CD4-positive, alpha-beta T cell (primary cell): Measurements from ENCODE around the gene ABLIM1. TPM values are rescaled to one million over a fixed set of nuclear protein-coding genes. Genes with fewer than 3 reads are reported as not detected.

ENCODE experiments used
- ATAC-seq: fragments of 200-7000 bp; cut with Tn5 transposase; one replicate; pipeline ENCODE4 v1.10.0; 2022; ENCODE audit warnings: mild to moderate bottlenecking; ENCODE audit not compliant: poor library complexity
- CTCF ChIA-PET: fragments of 350-600 bp; sonication (Branson Sonifier 250); formaldehyde crosslinking; loops from one replicate; lab custom pipeline; 2021; ENCODE audit warnings: antibody characterized with exemption, inconsistent platforms; lab: Charles Lee
- POLR2A ChIA-PET: fragments of 350-600 bp; sonication (Branson Sonifier 250); formaldehyde crosslinking; loops from one replicate; lab custom pipeline; 2021; ENCODE audit warnings: antibody characterized with exemption, inconsistent platforms; lab: Charles Lee
- DNase-seq, 14 experiments: peaks; one replicate each; pipeline ENCODE4 v3.0.0-alpha.2; 2013 to 2020; ENCODE audit warnings: mixed read lengths in 2 of 14
- H3K27ac ChIP-seq, 2 donors: one replicate each; pipeline versions ENCODE4 v1.5.1 to v1.7.0; 2013; ENCODE audit warnings: low read length in 2 of 2, low read depth in 1 of 2, mild to moderate bottlenecking in 1 of 2
- H3K27me3 ChIP-seq, 2 experiments: 1 replicate in 1 of 2; 2 replicates in 1 of 2; pipeline versions ENCODE4 v1.6.1 to v1.7.0; 2013; ENCODE audit warnings: low read length in 2 of 2, control low read depth in 1 of 2, mild to moderate bottlenecking in 1 of 2, moderate library complexity in 1 of 2; ENCODE audit not compliant: insufficient read depth in 2 of 2, control insufficient read depth in 1 of 2
- H3K36me3 ChIP-seq: one replicate; pipeline ENCODE4 v1.6.1; 2013; ENCODE audit warnings: low read length, control low read depth; ENCODE audit not compliant: insufficient read depth
- H3K4me1 ChIP-seq: one replicate; pipeline ENCODE4 v1.6.1; 2013; ENCODE audit warnings: low read length, control low read depth; ENCODE audit not compliant: insufficient read depth
- H3K4me3 ChIP-seq: one replicate; pipeline ENCODE4 v1.5.1; 2013; ENCODE audit warnings: mild to moderate bottlenecking, low read length, moderate library complexity
- H3K9me3 ChIP-seq, 2 experiments: 1 replicate in 1 of 2; 2 replicates in 1 of 2; pipeline versions ENCODE4 v1.6.1 to v1.7.0; 2013; ENCODE audit warnings: low read length in 2 of 2, mild to moderate bottlenecking in 2 of 2, control low read depth in 1 of 2, moderate library complexity in 1 of 2; ENCODE audit not compliant: control insufficient read depth in 1 of 2, insufficient read depth in 1 of 2
- H3K27ac Mint-ChIP-seq: one replicate; pipeline ENCODE4 v1.8.0; 2020; ENCODE audit warnings: mixed read lengths
- H3K27me3 Mint-ChIP-seq: one replicate; pipeline ENCODE4 v1.8.0; 2021; ENCODE audit warnings: mixed read lengths
- H3K36me3 Mint-ChIP-seq: one replicate; pipeline ENCODE4 v1.8.0; 2021; ENCODE audit warnings: low read depth, mixed read lengths
- H3K4me1 Mint-ChIP-seq: one replicate; pipeline ENCODE4 v1.8.0; 2021; ENCODE audit warnings: low read depth, mixed read lengths
- H3K4me3 Mint-ChIP-seq: one replicate; pipeline ENCODE4 v1.8.0; 2020; ENCODE audit warnings: mild to moderate bottlenecking, mixed read lengths
- H3K9me3 Mint-ChIP-seq: one replicate; pipeline ENCODE4 v1.8.0; 2020; ENCODE audit warnings: mixed read lengths
- intact Hi-C, 2 experiments: fragments of 100-400 bp; cut with DNase I in 1 of 2; cut with micrococcal nuclease in 1 of 2; formaldehyde crosslinking; loops; one replicate each; pipeline versions ENCODE4 v1.15.1 to v1.9.0; 2023 to 2025; cut with DNase I, micrococcal nuclease
- polyA plus RNA-seq, 2 donors: library from polyadenylated mRNA; unstranded; fragments of 120-200 nt; gene quantifications; one replicate each; pipeline ENCODE4 v1.2.1, GENCODE V29; 2013
- total RNA-seq, 174 experiments: library from RNA in 2 of 174; stranded (reverse) in 2 of 174; gene quantifications; one replicate each; pipeline ENCODE4 v1.2.3 and lab custom pipeline; 2021 to 2026
- TF ChIP-seq, protein P1 (sequence below): fragments of 200-600 bp; IDR thresholded peaks from one replicate; pipeline ENCODE4 v1.8.0; 2022; ENCODE audit warnings: antibody characterized with exemption, mild to moderate bottlenecking

Gene ABLIM1
- total RNA-seq (100 to 1,000 TPM; 217 to 224 TPM), total RNA-seq (lab: John Stamatoyannopoulos, UW) (120 to 1,554 (median 476) reads per million in 172 experiments)
- polyA plus RNA-seq (2013, experiment 1 of 2) = 181 TPM
- 180 TPM for polyA plus RNA-seq (2013, experiment 2 of 2)

DNA sequence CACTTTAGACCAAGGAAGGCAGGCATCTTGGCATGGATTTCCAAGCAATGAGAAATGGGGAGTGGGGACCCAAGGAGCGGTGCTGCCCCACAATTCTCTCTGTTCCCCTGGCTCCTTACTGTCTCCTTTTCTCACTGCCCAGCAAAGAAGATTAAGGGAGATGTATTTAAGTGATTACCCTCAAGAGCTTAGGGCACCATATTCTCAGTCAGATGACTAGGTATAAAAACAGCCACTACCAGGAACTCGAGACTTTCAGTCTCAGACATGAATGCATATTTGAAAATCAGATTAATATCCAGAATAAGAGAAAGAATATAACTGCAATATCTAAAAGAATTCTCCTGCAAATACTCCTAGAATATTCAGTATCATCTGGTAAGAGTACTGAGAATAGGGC, at the start of gene ABLIM1:
Gene ABLIM1, minus strand, starts transcription at position 101 of the 400 bp plus-strand sequence. Its CDS starts 75 bp downstream, at position 26.
- no peak within 1 kb of the TSS for H3K4me3 ChIP-seq
- DNase-seq (no peak), ATAC-seq (no peak)
- H3K4me3 Mint-ChIP-seq = no peak within 1 kb of the TSS
- H3K27ac ChIP-seq = no peak within 1 kb of the TSS
- ChIA-PET CTCF (no interaction called here), POLR2A (no interaction called here)
- H3K27me3 Mint-ChIP-seq = no peaks in the 10 kb centered on the region
- H3K36me3 Mint-ChIP-seq = no peaks in the 10 kb centered on the region
- no peaks in the 10 kb centered on the region for H3K4me1 ChIP-seq
- no peaks in the 10 kb centered on the region for H3K4me1 Mint-ChIP-seq
- no peaks in the 10 kb centered on the region for H3K9me3 Mint-ChIP-seq
- intact Hi-C loops = no loop called here
- TF ChIP-seq, protein P1, sequence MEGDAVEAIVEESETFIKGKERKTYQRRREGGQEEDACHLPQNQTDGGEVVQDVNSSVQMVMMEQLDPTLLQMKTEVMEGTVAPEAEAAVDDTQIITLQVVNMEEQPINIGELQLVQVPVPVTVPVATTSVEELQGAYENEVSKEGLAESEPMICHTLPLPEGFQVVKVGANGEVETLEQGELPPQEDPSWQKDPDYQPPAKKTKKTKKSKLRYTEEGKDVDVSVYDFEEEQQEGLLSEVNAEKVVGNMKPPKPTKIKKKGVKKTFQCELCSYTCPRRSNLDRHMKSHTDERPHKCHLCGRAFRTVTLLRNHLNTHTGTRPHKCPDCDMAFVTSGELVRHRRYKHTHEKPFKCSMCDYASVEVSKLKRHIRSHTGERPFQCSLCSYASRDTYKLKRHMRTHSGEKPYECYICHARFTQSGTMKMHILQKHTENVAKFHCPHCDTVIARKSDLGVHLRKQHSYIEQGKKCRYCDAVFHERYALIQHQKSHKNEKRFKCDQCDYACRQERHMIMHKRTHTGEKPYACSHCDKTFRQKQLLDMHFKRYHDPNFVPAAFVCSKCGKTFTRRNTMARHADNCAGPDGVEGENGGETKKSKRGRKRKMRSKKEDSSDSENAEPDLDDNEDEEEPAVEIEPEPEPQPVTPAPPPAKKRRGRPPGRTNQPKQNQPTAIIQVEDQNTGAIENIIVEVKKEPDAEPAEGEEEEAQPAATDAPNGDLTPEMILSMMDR = no peak
- H3K36me3 ChIP-seq = no peaks in the 10 kb centered on the region
- H3K9me3 ChIP-seq = no peaks in the 10 kb centered on the region
- H3K27ac Mint-ChIP-seq = no peak within 1 kb of the TSS
- no peaks in the 10 kb centered on the region for H3K27me3 ChIP-seq

DNA sequence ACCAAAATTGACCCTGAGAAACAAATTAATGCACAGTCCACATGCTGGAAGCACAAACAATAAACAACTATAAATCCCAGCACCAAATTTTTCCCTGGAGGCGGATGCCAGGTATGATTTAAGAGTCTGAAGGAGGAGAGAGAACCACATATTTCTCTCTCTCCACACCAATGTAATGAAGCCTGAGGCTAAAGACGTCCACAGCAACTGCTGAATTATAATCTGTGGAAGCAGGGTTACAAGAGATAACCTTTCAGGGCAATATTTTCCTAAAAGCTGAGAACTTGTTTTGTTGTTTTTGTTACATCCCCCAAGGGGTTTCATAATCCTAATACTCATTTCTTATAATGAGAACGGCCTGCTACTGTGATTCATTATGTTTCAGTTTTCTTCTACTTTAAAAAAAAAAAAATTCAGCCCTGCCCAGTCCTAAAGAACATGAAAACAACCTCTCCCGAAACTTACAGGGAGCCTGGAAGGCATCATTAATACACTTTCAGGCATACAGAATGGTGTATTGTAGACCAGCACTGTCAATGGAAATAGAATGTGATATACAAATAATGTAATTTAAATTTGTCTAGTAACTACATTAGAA, 48.5 kb upstream of the ABLIM1 start:
- H3K9me3 Mint-ChIP-seq = no peaks in the 10 kb centered on the region
- ChIA-PET CTCF (no interaction called here), POLR2A (interaction anchor here (0.9 kb wide), 1 partner anchor 145 kb away, joined by 3 read pairs; no protein-coding TSS in a partner anchor)
- H3K27me3 Mint-ChIP-seq = peaks cover 17% of the 10 kb centered on the region
- no peaks in the 10 kb centered on the region for H3K4me1 ChIP-seq
- DNase-seq = no peak
- no peak overlapping the region for H3K4me3 ChIP-seq
- TF ChIP-seq, protein P1 = no peak
- H3K4me3 Mint-ChIP-seq = no peak overlapping the region
- H3K4me1 Mint-ChIP-seq = no peaks in the 10 kb centered on the region
- H3K9me3 ChIP-seq = no peaks in the 10 kb centered on the region
- H3K36me3 Mint-ChIP-seq = no peaks in the 10 kb centered on the region
- H3K36me3 ChIP-seq = no peaks in the 10 kb centered on the region
- H3K27ac ChIP-seq = no peak overlapping the region
- intact Hi-C loops = no loop called here
- peaks cover 0 to 4% of the 10 kb centered on the region in 2 experiments for H3K27me3 ChIP-seq
- no peak for ATAC-seq
- H3K27ac Mint-ChIP-seq = no peak overlapping the region

DNA sequence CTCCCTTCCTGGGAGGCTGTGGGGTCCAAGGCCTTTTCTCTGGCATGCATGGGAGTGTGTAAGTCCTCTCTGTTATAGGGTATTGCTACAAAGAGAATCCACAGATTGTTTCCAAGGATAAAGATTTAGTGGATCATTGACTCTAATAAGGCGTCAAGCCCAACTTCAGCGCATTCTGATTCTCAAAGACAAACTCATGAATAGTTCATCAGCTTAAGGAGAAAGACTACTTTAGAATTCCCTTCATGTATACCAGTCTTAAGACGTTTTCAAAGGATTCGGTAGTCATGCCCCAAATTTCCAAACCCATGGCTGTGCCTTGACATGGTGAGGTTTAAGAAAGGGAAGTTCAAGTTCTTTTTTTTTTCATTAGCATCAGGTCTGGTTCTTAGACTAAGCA, 46.6 kb upstream of the ABLIM1 start:
- no peaks in the 10 kb centered on the region for H3K36me3 ChIP-seq
- Mint-ChIP-seq H3K9me3 (no peaks in the 10 kb centered on the region), H3K36me3 (no peaks in the 10 kb centered on the region), H3K27ac (no peak overlapping the region), H3K27me3 (peaks cover 11% of the 10 kb centered on the region), H3K4me1 (no peaks in the 10 kb centered on the region), H3K4me3 (no peak overlapping the region)
- DNase-seq = no peak
- ChIA-PET POLR2A (no interaction called here), CTCF (no interaction called here)
- H3K27ac ChIP-seq = no peak overlapping the region
- TF ChIP-seq, protein P1 = no peak
- H3K27me3 ChIP-seq = peaks cover 0 to under 1% of the 10 kb centered on the region in 2 experiments
- no peak for ATAC-seq
- no peaks in the 10 kb centered on the region for H3K9me3 ChIP-seq
- H3K4me3 ChIP-seq = no peak overlapping the region
- no peaks in the 10 kb centered on the region for H3K4me1 ChIP-seq
- intact Hi-C loops = loop anchor here in 1 of 2 experiments (2.0 kb wide), 1 partner anchor 400 kb away; no protein-coding TSS in a partner anchor
